ENCODE measurements around the gene USP11.
A peak's percentile ranks its signal among the peaks of the same experiment; 100 is the strongest.

The USP11 gene

DNA sequence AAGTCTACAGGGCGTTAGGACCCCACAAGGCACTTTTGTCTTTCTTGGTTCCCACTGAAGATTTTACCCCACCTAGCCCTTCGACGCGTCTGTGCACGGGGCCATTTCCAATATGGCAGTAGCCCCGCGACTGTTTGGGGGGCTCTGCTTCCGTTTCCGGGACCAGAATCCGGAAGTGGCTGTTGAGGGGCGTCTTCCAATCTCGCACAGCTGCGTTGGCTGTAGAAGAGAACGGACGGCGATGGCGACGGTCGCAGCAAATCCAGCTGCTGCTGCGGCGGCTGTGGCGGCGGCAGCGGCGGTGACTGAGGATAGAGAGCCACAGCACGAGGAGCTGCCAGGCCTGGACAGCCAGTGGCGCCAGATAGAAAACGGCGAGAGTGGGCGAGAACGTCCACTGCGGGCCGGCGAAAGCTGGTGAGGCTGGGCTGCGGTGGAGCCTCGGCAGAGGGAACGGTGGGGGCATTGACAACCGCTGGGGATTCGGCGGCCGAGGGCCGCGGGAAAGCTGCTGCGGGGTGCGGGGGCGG is at the start of gene USP11:
TSS of gene USP11 (plus strand) at position 207 of the 530 bp plus-strand sequence. CDS start at position 242, 35 bp downstream.
- Mint-ChIP-seq H3K4me1 (peaks cover 30% of the 10 kb centered on the region), H3K36me3 (ENCODE audit: low read depth) (peaks cover 28% of the 10 kb centered on the region), H3K27ac (peak within 1 kb of the TSS; percentile 91 to 99 (median 98)), H3K9me3 (no peaks in the 10 kb centered on the region), H3K4me3 (peak within 1 kb of the TSS; percentile 91 to 93 (median 92)), H3K27me3 (ENCODE audit: low read depth) (no peaks in the 10 kb centered on the region)
- TF ChIP-seq, protein P1, sequence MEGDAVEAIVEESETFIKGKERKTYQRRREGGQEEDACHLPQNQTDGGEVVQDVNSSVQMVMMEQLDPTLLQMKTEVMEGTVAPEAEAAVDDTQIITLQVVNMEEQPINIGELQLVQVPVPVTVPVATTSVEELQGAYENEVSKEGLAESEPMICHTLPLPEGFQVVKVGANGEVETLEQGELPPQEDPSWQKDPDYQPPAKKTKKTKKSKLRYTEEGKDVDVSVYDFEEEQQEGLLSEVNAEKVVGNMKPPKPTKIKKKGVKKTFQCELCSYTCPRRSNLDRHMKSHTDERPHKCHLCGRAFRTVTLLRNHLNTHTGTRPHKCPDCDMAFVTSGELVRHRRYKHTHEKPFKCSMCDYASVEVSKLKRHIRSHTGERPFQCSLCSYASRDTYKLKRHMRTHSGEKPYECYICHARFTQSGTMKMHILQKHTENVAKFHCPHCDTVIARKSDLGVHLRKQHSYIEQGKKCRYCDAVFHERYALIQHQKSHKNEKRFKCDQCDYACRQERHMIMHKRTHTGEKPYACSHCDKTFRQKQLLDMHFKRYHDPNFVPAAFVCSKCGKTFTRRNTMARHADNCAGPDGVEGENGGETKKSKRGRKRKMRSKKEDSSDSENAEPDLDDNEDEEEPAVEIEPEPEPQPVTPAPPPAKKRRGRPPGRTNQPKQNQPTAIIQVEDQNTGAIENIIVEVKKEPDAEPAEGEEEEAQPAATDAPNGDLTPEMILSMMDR (IDR thresholded peaks at IDR 0.05; ENCODE audit: unreplicated experiment in 3 of 3): no peak

DNA sequence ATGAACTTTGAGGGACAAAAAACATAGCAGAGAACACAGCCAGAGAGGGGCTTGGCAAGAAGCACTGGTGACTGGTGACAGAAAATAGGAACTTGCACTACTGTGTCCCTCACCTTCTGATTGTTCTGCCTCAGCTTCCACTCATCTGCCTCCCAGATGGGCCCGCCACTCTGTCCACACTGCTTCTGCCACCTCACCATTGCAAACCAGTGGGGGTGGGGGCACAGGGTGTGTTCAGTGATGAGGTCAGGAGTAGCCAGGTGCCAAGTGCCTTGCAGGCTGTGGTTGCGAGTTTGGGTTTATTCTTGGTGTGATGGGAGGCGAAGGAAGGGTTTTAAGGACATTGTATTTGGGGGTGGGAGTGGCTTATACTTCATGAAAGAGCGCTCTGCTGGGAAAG is 48.3 kb upstream of the USP11 start:
- Mint-ChIP-seq H3K27me3 (ENCODE audit: low read depth) (no peaks in the 10 kb centered on the region), H3K9me3 (no peaks in the 10 kb centered on the region), H3K36me3 (ENCODE audit: low read depth) (peaks cover 33% of the 10 kb centered on the region), H3K27ac (no peak overlapping the region), H3K4me3 (no peak overlapping the region), H3K4me1 (no peaks in the 10 kb centered on the region)
- TF ChIP-seq, protein P1 (IDR thresholded peaks at IDR 0.05; ENCODE audit: unreplicated experiment in 3 of 3): no peak

DNA sequence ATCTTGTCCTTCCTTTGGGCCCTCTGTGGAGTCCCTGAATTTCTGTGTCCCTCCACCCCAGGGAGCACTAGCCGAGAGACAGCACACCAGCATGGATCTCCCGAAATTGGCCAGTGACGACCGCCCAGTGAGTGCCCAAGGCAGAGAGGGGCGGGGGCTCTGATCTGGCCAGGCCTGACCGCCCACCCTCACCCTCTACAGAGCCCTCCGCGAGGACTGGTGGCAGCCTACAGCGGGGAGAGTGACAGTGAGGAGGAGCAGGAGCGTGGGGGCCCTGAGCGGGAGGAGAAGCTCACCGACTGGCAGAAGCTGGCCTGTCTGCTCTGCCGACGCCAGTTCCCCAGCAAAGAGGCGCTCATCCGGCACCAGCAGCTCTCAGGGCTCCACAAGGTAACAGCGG is 47.6 kb upstream of the USP11 start:
- no peak overlapping the region for H3K27ac Mint-ChIP-seq
- no peak overlapping the region for H3K4me3 Mint-ChIP-seq
- H3K4me1 Mint-ChIP-seq: no peaks in the 10 kb centered on the region
- H3K27me3 Mint-ChIP-seq (ENCODE audit: low read depth): no peaks in the 10 kb centered on the region
- TF ChIP-seq, protein P1 (IDR thresholded peaks at IDR 0.05; ENCODE audit: unreplicated experiment in 3 of 3): no peak
- H3K36me3 Mint-ChIP-seq (ENCODE audit: low read depth): peaks cover 31% of the 10 kb centered on the region
- no peaks in the 10 kb centered on the region for H3K9me3 Mint-ChIP-seq

DNA sequence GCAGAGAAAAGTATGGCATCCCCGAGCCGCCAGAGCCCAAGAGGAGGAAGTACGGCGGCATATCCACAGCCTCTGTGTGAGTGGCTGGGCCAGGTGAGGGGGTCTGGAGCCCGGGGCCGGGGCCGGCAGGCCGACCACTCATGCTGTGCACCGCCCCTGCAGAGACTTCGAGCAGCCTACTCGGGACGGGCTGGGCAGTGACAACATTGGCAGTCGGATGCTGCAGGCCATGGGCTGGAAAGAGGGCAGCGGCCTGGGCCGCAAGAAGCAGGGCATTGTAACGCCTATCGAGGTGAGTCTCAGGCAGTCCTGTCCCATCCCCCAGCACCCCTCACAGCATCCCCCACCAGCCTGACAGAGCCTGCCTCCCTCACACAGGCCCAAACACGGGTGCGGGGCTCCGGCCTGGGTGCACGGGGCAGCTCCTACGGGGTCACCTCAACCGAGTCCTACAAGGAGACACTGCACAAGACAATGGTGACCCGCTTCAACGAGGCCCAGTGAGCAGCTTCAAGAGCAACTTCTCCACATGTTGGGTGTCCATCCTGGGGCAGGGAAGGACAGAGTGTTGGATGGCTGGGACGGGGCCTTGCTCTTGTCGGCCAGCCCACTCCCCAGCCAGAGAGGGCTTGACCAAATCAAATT is 46.6 kb upstream of the USP11 start:
- TF ChIP-seq, protein P1 (IDR thresholded peaks at IDR 0.05; ENCODE audit: unreplicated experiment in 3 of 3): no peak
- H3K4me1 Mint-ChIP-seq: no peaks in the 10 kb centered on the region
- no peaks in the 10 kb centered on the region for H3K27me3 Mint-ChIP-seq (ENCODE audit: low read depth)
- no peak overlapping the region for H3K27ac Mint-ChIP-seq
- H3K9me3 Mint-ChIP-seq: no peaks in the 10 kb centered on the region
- H3K36me3 Mint-ChIP-seq (ENCODE audit: low read depth): peaks cover 24% of the 10 kb centered on the region
- H3K4me3 Mint-ChIP-seq: no peak overlapping the region

DNA sequence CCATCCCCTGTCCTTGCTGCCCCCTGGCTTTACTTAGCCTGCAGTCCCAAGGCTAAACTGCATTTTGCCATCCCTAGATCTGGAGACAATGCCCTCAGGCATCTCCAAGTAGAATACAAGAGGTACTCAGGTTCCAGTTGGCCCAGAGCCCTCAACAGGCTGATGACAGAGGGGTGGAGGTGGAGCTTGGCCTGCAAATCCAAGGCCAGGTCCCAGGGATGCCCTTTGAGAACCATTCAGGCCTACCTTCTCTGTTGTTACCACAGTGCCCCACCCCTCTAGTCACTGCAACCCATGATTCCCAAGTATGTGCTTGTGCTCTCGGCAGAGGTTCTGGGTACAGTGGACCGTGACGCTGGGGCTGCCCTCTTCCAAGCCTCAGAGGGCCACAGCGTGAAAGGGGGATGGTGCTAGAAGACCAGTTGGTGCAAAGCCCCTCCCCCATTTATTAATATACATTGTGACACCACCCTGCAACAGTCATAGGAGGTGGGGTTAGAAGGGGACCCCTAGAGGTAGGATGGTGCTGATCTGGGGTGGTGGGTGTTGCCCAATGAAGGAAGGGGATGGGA is 45.6 kb upstream of the USP11 start:
- Mint-ChIP-seq H3K4me3 (no peak overlapping the region), H3K27ac (peak overlapping the region in 1 of 3 experiments; percentile 20), H3K36me3 (ENCODE audit: low read depth) (peaks cover 22% of the 10 kb centered on the region), H3K4me1 (no peaks in the 10 kb centered on the region), H3K9me3 (no peaks in the 10 kb centered on the region), H3K27me3 (ENCODE audit: low read depth) (no peaks in the 10 kb centered on the region)
- TF ChIP-seq, protein P1 (IDR thresholded peaks at IDR 0.05; ENCODE audit: unreplicated experiment in 3 of 3): no peak
